Endothelial cell of umbilical vein (primary cell): ENCODE data around the gene TMEM52B. TPM values are rescaled to one million over a fixed set of nuclear protein-coding genes. Genes with fewer than 3 reads are reported as not detected.

Experiments
- BruUV-seq: library from RNA; stranded (reverse); fragments of 400-500 nt; replicated peaks from 2 replicates; lab custom pipeline; 2021; lab: Mats Ljungman, UMichigan
- CTCF ChIA-PET: fragments of 300-600, 350-600 bp; sonication (Branson Sonifier 250); formaldehyde crosslinking; loops from one replicate; lab custom pipeline; 2021; ENCODE audit warnings: antibody characterized with exemption, inconsistent platforms; lab: Charles Lee
- POLR2A ChIA-PET: fragments of 300-600, 350-600 bp; sonication (Branson Sonifier 250); formaldehyde crosslinking; loops from one replicate; lab custom pipeline; 2021; ENCODE audit warnings: antibody characterized with exemption, inconsistent platforms; lab: Charles Lee
- DNase-seq: peaks from one replicate; pipeline ENCODE4 v3.0.0-alpha.2; 2011; ENCODE audit warnings: low read depth, low spot score
- FAIRE-seq: peaks from 2 replicates; lab custom pipeline; 2011; peaks lifted over from hg19 to GRCh38; lab: Jason Lieb, UNC
- H2AFZ ChIP-seq: 2 replicates; pipeline ENCODE4 v1.6.0; 2012; ENCODE audit warnings: low read depth, low read length, control low read depth, inconsistent platforms
- H3K27ac ChIP-seq: 2 replicates; pipeline ENCODE4 v1.5.1; 2011; ENCODE audit warnings: low read depth, mild to moderate bottlenecking, control low read depth, low read length, moderate library complexity; ENCODE audit not compliant: insufficient read depth
- H3K27me3 ChIP-seq, 2 experiments: 2 replicates each; pipeline versions ENCODE4 v1.6.0 to v1.6.1; 2011; ENCODE audit warnings: low read length in 2 of 2, mixed read lengths in 1 of 2; ENCODE audit not compliant: control insufficient read depth in 2 of 2, insufficient read depth in 2 of 2
- H3K36me3 ChIP-seq, 2 experiments: 2 replicates in 1 of 2; 3 replicates in 1 of 2; pipeline ENCODE4 v1.5.1; 2011; ENCODE audit warnings: low read length in 2 of 2, mild to moderate bottlenecking in 1 of 2, moderate library complexity in 1 of 2; ENCODE audit not compliant: control insufficient read depth in 2 of 2, insufficient read depth in 2 of 2; ENCODE audit errors: extremely low read depth in 1 of 2
- H3K4me1 ChIP-seq: 3 replicates; pipeline ENCODE4 v1.5.1; 2011; ENCODE audit warnings: mild to moderate bottlenecking, low read length; ENCODE audit not compliant: control insufficient read depth, insufficient read depth; ENCODE audit errors: extremely low read depth
- H3K4me2 ChIP-seq: 2 replicates; pipeline ENCODE4 v1.6.1; 2011; ENCODE audit warnings: low read length, control low read depth, mixed read lengths; ENCODE audit not compliant: insufficient read depth
- H3K4me3 ChIP-seq, 3 experiments: fragments of 200-600 bp in 1 of 3; sonication (generic), shearing (Covaris generic) in 1 of 3; replicated peaks in 1 of 3; 2 replicates each; pipeline ENCODE4 v1.5.1; 2011 to 2016; ENCODE audit warnings: control low read depth in 3 of 3, low read length in 3 of 3, mild to moderate bottlenecking in 2 of 3, inconsistent platforms in 1 of 3, low read depth in 1 of 3, moderate library complexity in 1 of 3; ENCODE audit not compliant: insufficient read depth in 1 of 3
- H3K79me2 ChIP-seq: 2 replicates; pipeline ENCODE4 v1.6.0; 2012; ENCODE audit warnings: low read length, inconsistent platforms; ENCODE audit not compliant: control insufficient read depth, insufficient read depth
- H3K9ac ChIP-seq: replicated peaks from 2 replicates; pipeline ENCODE3; 2011; ENCODE audit warnings: low read length, control low read depth; ENCODE audit not compliant: insufficient read depth; ENCODE audit errors: extremely low read depth
- H3K9me1 ChIP-seq: replicated peaks from 3 replicates; pipeline ENCODE4 v1.6.0; 2011; ENCODE audit warnings: mild to moderate bottlenecking, low read length; ENCODE audit not compliant: control insufficient read depth, insufficient read depth; ENCODE audit errors: extremely low read depth
- H3K9me3 ChIP-seq: replicated peaks from 2 replicates; pipeline ENCODE4 v1.5.1; 2012; ENCODE audit warnings: low read length, inconsistent platforms; ENCODE audit not compliant: control insufficient read depth, insufficient read depth
- H4K20me1 ChIP-seq: replicated peaks from 2 replicates; pipeline ENCODE3; 2011; ENCODE audit warnings: mild to moderate bottlenecking, low read length; ENCODE audit not compliant: control insufficient read depth, insufficient read depth; ENCODE audit errors: extremely low read depth
- CTCF ChIP-seq, 2 donors: IDR thresholded peaks; 1 replicate in 1 of 2; 2 replicates in 1 of 2; pipeline ENCODE4 v1.5.1; 2011; ENCODE audit warnings: low read length in 2 of 2, mild to moderate bottlenecking in 2 of 2, moderate library complexity in 2 of 2, control low read depth in 1 of 2, inconsistent platforms in 1 of 2, low read depth in 1 of 2; ENCODE audit not compliant: insufficient read depth in 1 of 2; ENCODE audit errors: extremely low read depth in 1 of 2
- EZH2 ChIP-seq: IDR thresholded peaks from 2 replicates; pipeline ENCODE4 v1.6.1; 2012; ENCODE audit warnings: borderline replicate concordance, low read depth, mild to moderate bottlenecking, moderate library complexity, low read length, inconsistent platforms; ENCODE audit not compliant: severe bottlenecking
- FOS ChIP-seq: IDR thresholded peaks from 2 replicates; pipeline ENCODE4 v1.6.1; 2011; ENCODE audit warnings: mild to moderate bottlenecking, low read length, moderate library complexity, borderline replicate concordance; ENCODE audit not compliant: insufficient read depth
- GATA2 ChIP-seq: IDR thresholded peaks from 2 replicates; pipeline ENCODE4 v1.7.0; 2011; ENCODE audit warnings: low read depth, mild to moderate bottlenecking, moderate library complexity, mixed read lengths, low read length; ENCODE audit not compliant: insufficient read length, insufficient read depth
- JUN ChIP-seq: IDR thresholded peaks from 2 replicates; pipeline ENCODE4 v1.6.1; 2011; ENCODE audit warnings: borderline replicate concordance, low read depth; ENCODE audit not compliant: insufficient read length, insufficient read depth
- MAX ChIP-seq: IDR thresholded peaks from 2 replicates; pipeline ENCODE4 v1.6.1; 2011; ENCODE audit not compliant: insufficient read depth, insufficient read length
- MYC ChIP-seq: IDR thresholded peaks from one replicate; pipeline ENCODE4 v1.6.1; 2011; ENCODE audit warnings: mild to moderate bottlenecking, low read depth, low read length
- POLR2A ChIP-seq: IDR thresholded peaks from 2 replicates; pipeline ENCODE4 v1.6.1; 2012; ENCODE audit warnings: low read depth, mild to moderate bottlenecking, control low read depth, low read length
- POLR2AphosphoS5 ChIP-seq: IDR thresholded peaks from 2 replicates; pipeline ENCODE4 v1.6.1; 2012; ENCODE audit warnings: low read depth, mild to moderate bottlenecking, control low read depth, low read length, moderate library complexity; ENCODE audit not compliant: insufficient read depth
- dilution Hi-C: fragments of 300-500 bp; cut with MboI; formaldehyde crosslinking; loops from one replicate; pipeline ENCODE4 v1.15.0; 2019; ENCODE audit warnings: low sequenced_read_pairs; ENCODE audit not compliant: extremely low pct_ligation_motif_present
- intact Hi-C: fragments of 100-400 bp; cut with micrococcal nuclease; formaldehyde crosslinking; loops from one replicate; pipeline ENCODE4 v1.10.0; 2022
- polyA plus RNA-seq, 4 experiments: library from polyadenylated mRNA; depleted of rRNA in 3 of 4; stranded (reverse) in 3 of 4; unstranded in 1 of 4; fragments of >200 nt; gene quantifications; 2 replicates each; pipeline versions ENCODE4 v1.2.1 to v1.2.3, GENCODE V29; 2011 to 2012; ENCODE audit warnings: missing spikeins in 1 of 4
- total RNA-seq: library from RNA; stranded (reverse); gene quantifications from 2 replicates; pipeline ENCODE4 v1.2.3, GENCODE V29; 2021

Gene TMEM52B
- total and polyA plus RNA-seq, 2 donors (not counting 3 experiments of a cell fraction or from before 2014, with no cell fraction given): 0.24 TPM; not detected in 1

GRCh38 chr12:10221846-10222245 lies 43.0 kb downstream of the TMEM52B start:
- BruUV-seq: no TSS peak
- CTCF ChIA-PET: interaction anchor here (1.7 kb wide), 1 partner anchor 69 kb away, joined by 6 read pairs; no protein-coding TSS in a partner anchor
- TF ChIP-seq POLR2AphosphoS5: no peak
- TF ChIP-seq MAX: no peak
- no peak for TF ChIP-seq MYC
- no peak for TF ChIP-seq JUN
- no peak for TF ChIP-seq CTCF (IDR thresholded peaks at IDR 0.05; ENCODE audit: extremely low read depth in 1 of 2, insufficient read depth in 1 of 2, low read depth in 1 of 2, low read length in 2 of 2)
- TF ChIP-seq GATA2: no peak
- TF ChIP-seq FOS: no peak
- no peak for TF ChIP-seq POLR2A
- no peak for TF ChIP-seq EZH2
- Histone ChIP-seq H3K9me3 (no peaks in the 10 kb centered on the region), H3K79me2 (peaks cover 4% of the 10 kb centered on the region), H3K4me2 (no peak overlapping the region), H3K36me3 (peaks cover 32 to 34% of the 10 kb centered on the region in 2 experiments), H3K4me3 (no peak overlapping the region), H3K27ac (no peak overlapping the region), H3K27me3 (no peaks in the 10 kb centered on the region), H3K9me1 (no peaks in the 10 kb centered on the region), H4K20me1 (no peaks in the 10 kb centered on the region), H3K9ac (no peak overlapping the region), H3K4me1 (peaks cover 12% of the 10 kb centered on the region), H2AFZ (no peak overlapping the region)
- intact Hi-C loops (no loop called here), dilution Hi-C loops (no loop called here)
- FAIRE-seq (no peak), DNase-seq (no peak)
- POLR2A ChIA-PET: no interaction called here
